ENCODE data around the gene CDK5RAP1. TPM values are rescaled to one million over a fixed set of nuclear protein-coding genes. Genes with fewer than 3 reads are reported as not detected.

Gene CDK5RAP1
- total and polyA plus RNA-seq, 9 of the 15 experiments (the other 6 are each of a cell fraction or from before 2014, with no cell fraction given) = 41.6 to 127 (median 58.3) TPM

DNA sequence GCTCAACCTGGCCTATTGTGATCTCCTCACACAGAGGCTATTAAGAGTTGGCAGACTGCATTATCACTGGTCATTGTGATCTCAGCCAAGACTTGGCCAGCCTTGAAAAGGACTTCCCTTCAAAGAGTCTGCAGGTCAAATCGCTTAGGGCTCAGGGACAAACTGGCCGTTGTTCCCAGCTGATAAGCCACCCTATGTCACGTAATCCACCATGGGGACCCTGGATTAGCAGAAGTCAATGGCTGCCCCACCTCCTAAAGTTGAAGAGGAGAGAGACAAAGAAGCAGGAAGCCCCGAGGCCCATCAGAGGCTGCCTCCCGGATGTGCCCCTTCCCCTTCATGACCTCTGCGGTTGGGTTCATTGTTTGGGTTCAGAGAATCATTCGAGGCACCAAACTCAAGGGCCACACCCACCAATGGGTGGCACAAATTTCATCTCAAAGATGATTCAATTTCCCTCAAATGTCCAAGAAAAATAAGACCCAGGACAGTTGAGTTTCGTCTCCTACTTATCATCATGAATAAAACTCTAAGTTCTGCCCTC is 61.7 kb downstream of the CDK5RAP1 start (continued):
- TF ChIP-seq, protein P1, sequence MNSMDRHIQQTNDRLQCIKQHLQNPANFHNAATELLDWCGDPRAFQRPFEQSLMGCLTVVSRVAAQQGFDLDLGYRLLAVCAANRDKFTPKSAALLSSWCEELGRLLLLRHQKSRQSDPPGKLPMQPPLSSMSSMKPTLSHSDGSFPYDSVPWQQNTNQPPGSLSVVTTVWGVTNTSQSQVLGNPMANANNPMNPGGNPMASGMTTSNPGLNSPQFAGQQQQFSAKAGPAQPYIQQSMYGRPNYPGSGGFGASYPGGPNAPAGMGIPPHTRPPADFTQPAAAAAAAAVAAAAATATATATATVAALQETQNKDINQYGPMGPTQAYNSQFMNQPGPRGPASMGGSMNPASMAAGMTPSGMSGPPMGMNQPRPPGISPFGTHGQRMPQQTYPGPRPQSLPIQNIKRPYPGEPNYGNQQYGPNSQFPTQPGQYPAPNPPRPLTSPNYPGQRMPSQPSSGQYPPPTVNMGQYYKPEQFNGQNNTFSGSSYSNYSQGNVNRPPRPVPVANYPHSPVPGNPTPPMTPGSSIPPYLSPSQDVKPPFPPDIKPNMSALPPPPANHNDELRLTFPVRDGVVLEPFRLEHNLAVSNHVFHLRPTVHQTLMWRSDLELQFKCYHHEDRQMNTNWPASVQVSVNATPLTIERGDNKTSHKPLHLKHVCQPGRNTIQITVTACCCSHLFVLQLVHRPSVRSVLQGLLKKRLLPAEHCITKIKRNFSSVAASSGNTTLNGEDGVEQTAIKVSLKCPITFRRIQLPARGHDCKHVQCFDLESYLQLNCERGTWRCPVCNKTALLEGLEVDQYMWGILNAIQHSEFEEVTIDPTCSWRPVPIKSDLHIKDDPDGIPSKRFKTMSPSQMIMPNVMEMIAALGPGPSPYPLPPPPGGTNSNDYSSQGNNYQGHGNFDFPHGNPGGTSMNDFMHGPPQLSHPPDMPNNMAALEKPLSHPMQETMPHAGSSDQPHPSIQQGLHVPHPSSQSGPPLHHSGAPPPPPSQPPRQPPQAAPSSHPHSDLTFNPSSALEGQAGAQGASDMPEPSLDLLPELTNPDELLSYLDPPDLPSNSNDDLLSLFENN (IDR thresholded peaks at IDR 0.05; ENCODE audit: low read depth in 2 of 2, low read length in 2 of 2) = peak in 1 of 2 experiments; percentile 72; a peak in 1 of 4 replicates
- TF ChIP-seq FIP1L1 (IDR thresholded peaks at IDR 0.05; ENCODE audit: low read depth, low read length, poor library complexity, severe bottlenecking) (no peak), TARDBP (IDR thresholded peaks at IDR 0.05) (no peak), MTA2 (IDR thresholded peaks at IDR 0.05; ENCODE audit: low read depth) (peak; percentile 71), ZBTB7A (IDR thresholded peaks at IDR 0.05; ENCODE audit: borderline replicate concordance, control insufficient read depth, low read depth, low read length) (peak; percentile 91), CBFA2T2 (conservative IDR thresholded peaks at IDR 0.05) (peak; percentile 87), CBX5 (IDR thresholded peaks at IDR 0.05; ENCODE audit: borderline replicate concordance, low read depth) (no peak), TRIM24 (IDR thresholded peaks at IDR 0.05) (peak; percentile 60 to 85), DPF2 (IDR thresholded peaks at IDR 0.05) (peak; percentile 88), SREBF2 (CRISPR knock-in tag; IDR thresholded peaks at IDR 0.05) (no peak), CCNT2 (IDR thresholded peaks at IDR 0.05; ENCODE audit: borderline replicate concordance, extremely low read depth, insufficient read length, low read depth, low read length) (peak; percentile 56), ARNT (IDR thresholded peaks at IDR 0.05) (peak in 1 of 2 experiments; percentile 37; a peak in 1 of 4 replicates), ELF1 (tag; IDR thresholded peaks at IDR 0.05) (no peak), ARID2 (IDR thresholded peaks at IDR 0.05) (no peak), TEAD4 (IDR thresholded peaks at IDR 0.05; ENCODE audit: low read length) (peak; percentile 89), TEAD4 (CRISPR knock-in tag; IDR thresholded peaks at IDR 0.05; ENCODE audit: borderline replicate concordance) (no peak)
- TF ChIP-seq, protein P2, sequence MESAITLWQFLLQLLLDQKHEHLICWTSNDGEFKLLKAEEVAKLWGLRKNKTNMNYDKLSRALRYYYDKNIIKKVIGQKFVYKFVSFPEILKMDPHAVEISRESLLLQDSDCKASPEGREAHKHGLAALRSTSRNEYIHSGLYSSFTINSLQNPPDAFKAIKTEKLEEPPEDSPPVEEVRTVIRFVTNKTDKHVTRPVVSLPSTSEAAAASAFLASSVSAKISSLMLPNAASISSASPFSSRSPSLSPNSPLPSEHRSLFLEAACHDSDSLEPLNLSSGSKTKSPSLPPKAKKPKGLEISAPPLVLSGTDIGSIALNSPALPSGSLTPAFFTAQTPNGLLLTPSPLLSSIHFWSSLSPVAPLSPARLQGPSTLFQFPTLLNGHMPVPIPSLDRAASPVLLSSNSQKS (CRISPR knock-in tag; IDR thresholded peaks at IDR 0.05) = no peak
- TF ChIP-seq, protein P3, sequence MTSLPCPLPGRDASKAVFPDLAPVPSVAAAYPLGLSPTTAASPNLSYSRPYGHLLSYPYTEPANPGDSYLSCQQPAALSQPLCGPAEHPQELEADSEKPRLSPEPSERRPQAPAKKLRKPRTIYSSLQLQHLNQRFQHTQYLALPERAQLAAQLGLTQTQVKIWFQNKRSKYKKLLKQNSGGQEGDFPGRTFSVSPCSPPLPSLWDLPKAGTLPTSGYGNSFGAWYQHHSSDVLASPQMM (CRISPR knock-in tag; IDR thresholded peaks at IDR 0.05) = no peak
- TF ChIP-seq, protein P4, sequence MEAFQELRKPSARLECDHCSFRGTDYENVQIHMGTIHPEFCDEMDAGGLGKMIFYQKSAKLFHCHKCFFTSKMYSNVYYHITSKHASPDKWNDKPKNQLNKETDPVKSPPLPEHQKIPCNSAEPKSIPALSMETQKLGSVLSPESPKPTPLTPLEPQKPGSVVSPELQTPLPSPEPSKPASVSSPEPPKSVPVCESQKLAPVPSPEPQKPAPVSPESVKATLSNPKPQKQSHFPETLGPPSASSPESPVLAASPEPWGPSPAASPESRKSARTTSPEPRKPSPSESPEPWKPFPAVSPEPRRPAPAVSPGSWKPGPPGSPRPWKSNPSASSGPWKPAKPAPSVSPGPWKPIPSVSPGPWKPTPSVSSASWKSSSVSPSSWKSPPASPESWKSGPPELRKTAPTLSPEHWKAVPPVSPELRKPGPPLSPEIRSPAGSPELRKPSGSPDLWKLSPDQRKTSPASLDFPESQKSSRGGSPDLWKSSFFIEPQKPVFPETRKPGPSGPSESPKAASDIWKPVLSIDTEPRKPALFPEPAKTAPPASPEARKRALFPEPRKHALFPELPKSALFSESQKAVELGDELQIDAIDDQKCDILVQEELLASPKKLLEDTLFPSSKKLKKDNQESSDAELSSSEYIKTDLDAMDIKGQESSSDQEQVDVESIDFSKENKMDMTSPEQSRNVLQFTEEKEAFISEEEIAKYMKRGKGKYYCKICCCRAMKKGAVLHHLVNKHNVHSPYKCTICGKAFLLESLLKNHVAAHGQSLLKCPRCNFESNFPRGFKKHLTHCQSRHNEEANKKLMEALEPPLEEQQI (IDR thresholded peaks at IDR 0.05) = 0 out of 2 replicates have a peak, but pooled peaks have one; percentile 56
- TF ChIP-seq, protein P5, sequence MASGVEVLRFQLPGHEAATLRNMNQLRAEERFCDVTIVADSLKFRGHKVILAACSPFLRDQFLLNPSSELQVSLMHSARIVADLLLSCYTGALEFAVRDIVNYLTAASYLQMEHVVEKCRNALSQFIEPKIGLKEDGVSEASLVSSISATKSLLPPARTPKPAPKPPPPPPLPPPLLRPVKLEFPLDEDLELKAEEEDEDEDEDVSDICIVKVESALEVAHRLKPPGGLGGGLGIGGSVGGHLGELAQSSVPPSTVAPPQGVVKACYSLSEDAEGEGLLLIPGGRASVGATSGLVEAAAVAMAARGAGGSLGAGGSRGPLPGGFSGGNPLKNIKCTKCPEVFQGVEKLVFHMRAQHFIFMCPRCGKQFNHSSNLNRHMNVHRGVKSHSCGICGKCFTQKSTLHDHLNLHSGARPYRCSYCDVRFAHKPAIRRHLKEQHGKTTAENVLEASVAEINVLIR (CRISPR knock-in tag; IDR thresholded peaks at IDR 0.05) = no peak
